ENCODE results near the gene ZBTB16.

ZBTB16 gene

GRCh38 chr11:114109206-114110090 lies 49.9 kb downstream of the ZBTB16 start:
- no peak for DNase-seq

- no peak for DNase-seq
Observed at GRCh38 chr11:114110123-114110522, 50.6 kb downstream of the ZBTB16 start.

- no peak for DNase-seq
Observed at GRCh38 chr11:114110952-114111947, 51.7 kb downstream of the ZBTB16 start.

- no peak for DNase-seq
Observed at GRCh38 chr11:114115451-114115928, 56.0 kb downstream of the ZBTB16 start.

GRCh38 chr11:114116357-114116756 lies 56.8 kb downstream of the ZBTB16 start:
- DNase-seq: no peak

- no peak for DNase-seq
Observed at GRCh38 chr11:114116800-114117199, 57.3 kb downstream of the ZBTB16 start.

GRCh38 chr11:114120606-114121005 lies 61.1 kb downstream of the ZBTB16 start:
- DNase-seq: no peak

GRCh38 chr11:114121138-114121537 lies 61.6 kb downstream of the ZBTB16 start:
- DNase-seq: no peak

- DNase-seq: no peak
Observed at GRCh38 chr11:114121804-114122504, 62.4 kb downstream of the ZBTB16 start.

GRCh38 chr11:114122686-114123085 lies 63.2 kb downstream of the ZBTB16 start:
- no peak for DNase-seq

- DNase-seq: no peak
Observed at GRCh38 chr11:114123692-114124330, 64.3 kb downstream of the ZBTB16 start.

GRCh38 chr11:114124601-114125144 lies 65.2 kb downstream of the ZBTB16 start:
- DNase-seq: no peak

GRCh38 chr11:114125531-114125930 lies 66.0 kb downstream of the ZBTB16 start:
- DNase-seq: no peak

- DNase-seq: no peak
Observed at GRCh38 chr11:114125959-114126358, 66.4 kb downstream of the ZBTB16 start.

GRCh38 chr11:114128399-114128798 lies 68.9 kb downstream of the ZBTB16 start:
- no peak for DNase-seq

GRCh38 chr11:114129142-114129541 lies 69.6 kb downstream of the ZBTB16 start:
- no peak for DNase-seq

- DNase-seq: no peak
Observed at GRCh38 chr11:114129699-114130098, 70.2 kb downstream of the ZBTB16 start.

- no peak for DNase-seq
Observed at GRCh38 chr11:114130115-114130576, 70.6 kb downstream of the ZBTB16 start.

- no peak for DNase-seq
Observed at GRCh38 chr11:114130629-114131277, 71.2 kb downstream of the ZBTB16 start.

GRCh38 chr11:114131461-114131864 lies 72.0 kb downstream of the ZBTB16 start:
- no peak for DNase-seq

GRCh38 chr11:114132417-114132816 lies 72.9 kb downstream of the ZBTB16 start:
- DNase-seq: no peak
